Activated CD4-positive, alpha-beta T cell treated with anti-CD3 and anti-CD28 coated beads, Interleukin-2, amount 50 U/mL, for 16 hours (primary cell): ENCODE measurements around the gene SLC66A1.
A peak's percentile ranks its signal among the peaks of the same experiment; 100 is the strongest.

ENCODE experiments used
- DNase-seq: peaks from one replicate; pipeline ENCODE4 v3.0.0-alpha.2; 2020

Gene SLC66A1

GRCh38 chr1:19365721-19366120 lies 53.6 kb downstream of the SLC66A1 start:
- no peak for DNase-seq

- DNase-seq: no peak
These were observed 54.7 kb downstream of the SLC66A1 start for GRCh38 chr1:19366599-19367536.

GRCh38 chr1:19367584-19368041 lies 55.5 kb downstream of the SLC66A1 start:
- no peak for DNase-seq

GRCh38 chr1:19368050-19368449 lies 55.9 kb downstream of the SLC66A1 start:
- no peak for DNase-seq

DNA sequence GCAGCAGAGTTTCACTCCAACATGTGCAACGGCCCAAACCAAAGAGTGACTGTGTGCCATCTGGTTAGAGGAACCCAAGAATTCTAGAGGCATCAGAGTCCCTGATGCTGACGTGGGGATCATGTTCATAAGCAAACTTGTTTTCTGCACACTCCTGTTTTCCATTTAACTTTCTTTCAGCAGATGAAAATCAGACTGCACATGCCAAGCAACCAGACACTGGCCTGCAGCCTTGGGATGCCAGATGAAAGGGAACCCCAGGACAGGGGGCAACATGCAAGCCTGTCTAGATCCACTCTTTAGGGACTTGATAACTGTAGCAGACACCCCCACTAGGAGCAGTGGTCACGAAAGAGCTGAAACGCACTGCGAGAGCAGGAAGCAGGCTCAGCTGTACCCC lies 56.8 kb downstream of the SLC66A1 start:
- DNase-seq: no peak

DNA sequence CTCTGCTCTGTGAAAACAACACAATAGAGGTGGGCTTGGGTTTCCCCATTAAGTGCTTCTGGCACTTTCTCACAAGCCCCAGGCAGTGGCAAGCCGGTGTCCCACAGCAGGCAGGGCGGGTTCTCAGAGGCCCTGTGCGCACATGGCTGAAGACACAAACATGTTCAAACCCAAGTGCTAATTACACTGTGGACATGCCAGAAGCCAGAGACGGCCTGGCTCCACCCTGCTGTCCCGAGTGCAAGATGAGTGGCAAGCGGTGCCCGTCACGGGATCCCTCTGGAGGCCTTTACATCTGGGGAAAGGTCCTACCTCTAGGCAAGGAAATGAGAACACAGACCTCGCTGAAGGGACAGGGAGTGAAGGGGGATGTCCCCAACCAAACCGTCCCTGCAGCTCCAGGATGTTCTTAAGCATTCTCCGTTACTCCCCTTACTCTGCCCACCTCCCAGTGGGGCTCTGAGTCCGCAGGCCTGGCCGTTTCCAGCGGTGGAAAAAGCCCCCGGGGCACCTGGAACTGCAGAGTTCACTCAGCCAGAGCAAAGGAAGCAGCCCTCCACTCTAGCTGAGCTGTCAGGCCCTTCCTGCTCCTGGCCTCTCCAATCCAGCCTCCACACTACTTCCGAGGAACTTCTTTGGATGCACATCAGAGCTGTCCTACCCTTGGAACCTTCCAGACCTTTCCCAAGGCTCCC lies 57.4 kb downstream of the SLC66A1 start:
- no peak for DNase-seq

- DNase-seq: no peak
These were observed 58.5 kb downstream of the SLC66A1 start for GRCh38 chr1:19370453-19371170.

DNA sequence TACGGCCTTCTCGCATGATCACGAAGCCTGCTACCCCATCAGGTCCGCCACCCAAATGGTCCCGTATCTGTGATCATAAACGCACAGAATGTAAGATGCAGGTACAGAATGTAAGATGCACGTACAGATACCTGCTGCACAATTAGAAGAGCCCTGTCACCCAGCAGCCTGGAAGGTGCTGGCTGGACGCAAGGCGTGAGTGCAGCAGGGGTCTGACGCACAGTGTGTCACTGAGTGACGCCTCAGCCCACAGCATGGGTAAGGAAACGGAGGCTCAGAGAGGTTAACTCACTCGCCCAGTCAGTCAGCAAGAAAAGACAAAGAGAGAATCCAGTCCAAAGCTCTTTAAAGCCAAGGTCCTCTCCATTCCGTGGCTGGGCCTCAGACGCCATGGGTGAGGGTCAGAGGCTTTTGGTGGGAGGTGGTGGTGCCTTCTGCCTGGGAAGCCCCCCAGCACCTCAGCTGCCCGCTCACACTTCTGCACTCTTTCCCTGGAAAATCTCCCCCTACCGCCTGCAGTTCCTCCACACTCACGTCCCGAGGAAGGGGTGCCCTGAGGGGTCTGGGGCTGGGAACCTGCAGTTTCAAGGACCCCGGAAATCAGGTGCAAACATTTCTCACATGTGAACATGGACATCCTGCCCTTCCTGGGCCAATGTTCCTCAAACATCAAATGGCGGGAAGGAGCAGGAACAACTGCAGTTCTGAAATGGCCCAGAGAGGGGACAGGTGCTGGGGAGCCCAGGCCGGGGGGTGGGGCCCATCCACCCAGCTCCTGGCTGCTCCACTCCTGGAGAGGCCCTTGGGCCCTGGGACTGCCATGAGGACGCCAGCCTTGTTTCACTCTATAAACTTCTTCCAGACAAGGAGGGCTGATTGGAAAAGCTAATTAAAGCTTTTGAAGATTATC lies 59.4 kb downstream of the SLC66A1 start:
- no peak for DNase-seq

- DNase-seq: no peak
These were observed 60.0 kb downstream of the SLC66A1 start for GRCh38 chr1:19372136-19372514.

GRCh38 chr1:19372602-19373001 lies 60.5 kb downstream of the SLC66A1 start:
- no peak for DNase-seq

DNA sequence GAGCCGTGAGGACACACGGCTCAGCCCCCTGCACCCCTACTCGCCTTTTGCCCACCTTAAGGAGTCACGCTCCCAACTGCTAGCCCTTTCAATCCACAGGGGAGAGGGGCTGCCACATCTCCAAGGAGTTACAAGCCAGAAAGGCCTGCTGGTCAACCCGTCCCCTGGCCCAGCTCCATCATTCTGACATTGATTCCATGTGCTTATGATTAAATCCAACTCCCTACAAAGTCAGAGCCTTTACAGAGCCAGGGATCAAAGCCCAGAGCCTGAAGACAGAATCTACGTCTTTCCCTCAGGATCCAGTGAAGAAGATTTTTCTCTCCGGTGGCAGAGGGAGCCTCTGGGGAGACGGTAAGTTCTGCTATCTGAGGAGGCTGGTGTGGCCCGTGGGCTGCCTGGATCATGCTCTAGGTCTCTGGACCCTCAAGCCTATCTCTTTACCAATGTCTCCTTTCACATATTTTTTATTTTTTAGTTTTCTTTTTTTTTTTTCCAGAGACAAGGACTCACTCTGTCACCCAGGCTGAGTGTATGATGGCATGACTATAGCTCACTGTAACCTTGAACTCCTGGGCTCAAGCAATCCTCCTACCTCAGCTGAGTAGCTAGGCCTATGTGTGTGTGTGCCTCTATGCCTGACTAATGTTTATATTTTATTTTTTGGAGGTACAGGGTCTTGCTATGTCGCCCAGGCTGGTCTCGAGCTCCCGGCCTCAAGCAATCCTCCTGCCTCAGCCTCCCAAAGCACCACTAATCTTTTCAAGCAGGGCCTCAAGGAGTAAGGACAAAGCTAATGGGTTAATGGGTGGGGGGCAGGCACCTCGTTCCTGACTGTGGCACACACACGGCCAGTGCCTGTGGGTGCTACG lies 61.3 kb downstream of the SLC66A1 start:
- DNase-seq: no peak

DNA sequence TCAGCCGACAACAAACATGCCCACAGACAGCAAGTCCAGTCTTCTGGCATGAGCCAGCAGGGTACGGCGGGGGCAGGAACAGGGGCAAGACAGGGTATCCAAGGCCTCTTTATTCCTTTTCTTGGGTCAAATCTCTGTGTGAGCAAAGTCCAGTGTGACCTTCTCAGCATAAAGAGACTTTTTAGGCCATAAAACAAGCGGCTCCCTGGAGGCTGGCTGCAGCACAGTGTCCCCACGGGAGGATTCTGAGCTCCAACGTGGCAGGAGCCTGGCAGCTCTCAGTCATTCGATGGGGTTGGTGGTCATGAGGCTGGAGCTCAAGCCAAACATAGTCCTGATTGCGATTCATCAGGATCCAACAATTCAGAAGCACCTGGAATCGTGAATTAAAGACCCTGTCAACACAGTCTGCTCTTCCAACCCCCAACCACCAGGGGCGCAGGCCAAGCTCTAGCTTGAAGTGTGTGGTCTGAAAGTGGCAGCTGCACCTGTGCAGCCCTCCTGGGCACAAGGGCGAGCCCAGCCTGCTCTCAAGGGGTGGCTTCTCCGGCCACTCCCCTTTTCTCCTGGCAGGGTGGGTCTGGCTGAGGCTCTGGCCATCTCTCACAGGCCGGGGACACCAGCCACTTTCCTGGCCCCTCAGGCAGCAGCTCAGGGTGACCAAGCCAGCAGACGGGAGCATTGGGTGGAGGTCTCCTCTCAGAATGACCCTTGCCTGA lies 62.1 kb downstream of the SLC66A1 start:
- DNase-seq: peak; percentile 24

DNA sequence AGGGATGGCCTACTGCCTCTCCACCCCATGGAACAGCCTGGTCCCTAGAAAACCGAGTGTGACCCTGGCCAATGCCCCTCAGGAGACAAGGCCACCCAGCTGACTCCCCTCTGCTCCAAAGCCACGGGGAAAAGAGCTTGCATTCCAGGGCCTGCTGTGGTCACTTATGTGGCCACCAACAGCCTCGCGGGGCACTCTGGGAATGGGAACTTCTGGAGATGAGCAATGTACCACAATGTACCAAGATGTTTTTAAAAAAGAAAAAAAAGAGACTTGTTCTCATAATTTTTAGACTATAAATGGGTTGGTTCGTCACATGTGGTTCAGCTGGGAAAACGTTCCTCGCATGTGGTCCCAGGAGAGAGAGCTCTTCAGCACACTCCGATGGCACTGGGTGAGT lies 62.8 kb downstream of the SLC66A1 start:
- DNase-seq: no peak

DNA sequence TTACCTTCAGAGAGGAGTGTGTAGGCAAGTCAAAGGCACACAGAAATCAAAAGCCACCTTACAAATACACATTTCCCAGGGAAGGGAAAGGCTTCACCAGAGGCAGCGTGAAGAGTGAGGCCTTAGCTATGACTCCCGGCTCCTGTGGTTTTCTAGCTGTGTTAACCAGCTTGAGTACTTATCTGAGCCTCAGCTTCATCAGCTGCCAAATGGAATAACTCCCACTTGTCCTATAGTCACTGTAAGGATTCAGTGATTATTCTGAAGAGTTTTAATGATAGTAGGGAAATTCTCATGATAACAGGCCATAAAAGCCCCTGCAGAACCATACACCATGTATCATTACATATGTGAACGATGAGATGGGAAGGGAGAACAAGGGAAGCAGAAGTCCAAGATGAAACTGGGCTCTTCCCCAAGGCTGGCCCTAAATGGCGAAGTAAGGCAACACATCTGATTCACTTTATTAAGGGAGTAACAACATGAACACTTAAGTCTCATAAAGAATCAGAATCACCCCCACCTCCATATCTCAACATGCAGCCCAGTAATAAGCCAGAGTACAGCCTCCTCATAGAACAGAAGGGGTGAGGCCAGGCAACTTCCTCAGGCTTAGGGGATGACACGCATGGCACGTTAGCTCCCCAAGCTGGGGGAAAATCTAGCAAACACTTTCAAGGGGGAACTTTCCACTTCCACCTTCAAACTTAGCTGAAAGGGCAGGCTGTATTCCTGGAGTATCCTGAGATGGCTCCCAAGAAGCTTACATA lies 63.7 kb downstream of the SLC66A1 start:
- no peak for DNase-seq

DNA sequence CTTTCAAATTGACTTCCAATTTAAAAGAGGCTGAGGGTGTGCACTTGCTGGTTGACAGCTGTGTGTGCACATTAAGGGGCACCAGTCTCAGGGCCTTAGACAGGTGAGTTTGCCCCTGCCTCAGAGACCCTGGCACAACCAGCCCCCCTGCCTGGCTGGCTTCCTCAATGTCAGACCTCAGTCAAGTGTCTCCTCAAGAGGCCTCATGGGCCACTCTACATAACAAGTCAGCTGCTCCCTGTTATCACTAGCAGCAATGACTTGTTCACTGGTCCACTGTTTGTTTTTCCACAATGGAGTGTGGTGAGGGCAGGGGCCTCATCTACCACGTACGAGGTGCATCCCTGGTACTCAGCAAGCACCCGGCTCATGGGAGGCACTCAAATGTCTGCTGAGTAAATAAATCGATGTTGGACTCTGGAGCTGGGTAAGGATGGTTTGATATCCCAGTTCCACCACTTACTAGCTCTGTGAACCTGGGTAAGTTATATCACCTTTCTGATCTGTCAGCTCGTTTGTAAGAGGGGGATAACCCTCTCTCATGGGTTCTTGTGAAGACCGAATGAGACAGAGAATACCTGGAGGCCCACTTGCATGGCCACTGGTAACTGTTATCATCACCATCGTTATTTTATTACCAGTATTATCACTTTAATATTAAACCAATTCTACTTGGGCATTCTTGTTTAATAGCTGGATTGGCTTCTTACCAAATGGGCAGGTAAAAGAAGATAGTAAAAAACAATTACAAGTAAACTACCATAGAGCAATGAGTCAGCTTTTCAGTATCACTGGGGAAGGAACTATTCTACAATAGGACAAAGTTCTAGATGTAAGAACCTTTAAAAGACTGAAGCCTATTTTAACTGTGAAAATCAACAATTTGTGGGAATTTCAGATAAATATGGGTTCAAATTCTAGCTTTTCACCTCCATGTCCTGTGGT lies 64.6 kb downstream of the SLC66A1 start:
- no peak for DNase-seq

GRCh38 chr1:19377812-19378718 lies 65.9 kb downstream of the SLC66A1 start:
- DNase-seq: peak; percentile 51
